Measurements from ENCODE around the gene DIAPH3.

GRCh38 chr13:60108589-60108988, 55.1 kb downstream of the DIAPH3 start:
- no peak for TF ChIP-seq CTCF (conservative IDR thresholded peaks at IDR 0.05; ENCODE audit: low read depth, low read length)
- TF ChIP-seq RCOR1 (IDR thresholded peaks at IDR 0.05; ENCODE audit: insufficient replicate concordance, low read length), result no peak
- TF ChIP-seq POLR2A (IDR thresholded peaks at IDR 0.05; ENCODE audit: low read depth, low read length), result no peak
- TF ChIP-seq SMC3 (IDR thresholded peaks at IDR 0.05; ENCODE audit: low read depth, low read length), result no peak
- TF ChIP-seq ELK1 (IDR thresholded peaks at IDR 0.05; ENCODE audit: borderline replicate concordance, low read depth, low read length), result no peak
- no peak for TF ChIP-seq RAD21 (IDR thresholded peaks at IDR 0.05; ENCODE audit: low read length)
- no peak for TF ChIP-seq CEBPB (IDR thresholded peaks at IDR 0.05; ENCODE audit: low read depth, low read length)
- no peak for TF ChIP-seq RFX5 (IDR thresholded peaks at IDR 0.05; ENCODE audit: low read depth, low read length)
